ENCODE measurements around the gene LYPD6B. TPM values are rescaled to one million over a fixed set of nuclear protein-coding genes. Genes with fewer than 3 reads are reported as not detected.

Gene LYPD6B
- total and polyA plus RNA-seq, 2 donors (not counting 3 experiments of a cell fraction or from before 2014, with no cell fraction given) = not detected

DNA sequence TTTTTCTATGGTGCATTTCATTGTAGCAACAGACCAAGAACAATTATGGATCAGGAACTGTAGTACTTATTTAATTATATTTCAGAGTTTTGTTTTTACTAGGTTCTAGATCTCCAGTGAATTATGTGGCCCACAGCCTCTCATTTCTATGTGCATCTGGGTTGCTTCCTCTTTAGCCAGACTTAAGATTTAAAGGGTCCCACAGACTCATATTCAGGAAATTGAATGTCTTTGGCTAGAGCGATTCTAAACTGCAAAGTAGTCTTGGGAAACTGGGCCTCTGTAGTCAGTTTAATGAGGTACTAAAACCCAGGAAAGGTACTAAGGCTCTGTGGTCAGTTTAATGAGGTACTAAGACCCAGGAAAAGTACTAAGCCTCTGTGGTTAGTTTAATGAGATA lies 94.4 kb downstream of the LYPD6B start:
- H2AFZ ChIP-seq (ENCODE audit: low read depth, low read length) = no peak overlapping the region
- H3K4me3 ChIP-seq (replicated peaks in 1 of 3; ENCODE audit: insufficient read depth in 1 of 3, low read depth in 1 of 3, low read length in 3 of 3) = no peak overlapping the region
- dilution Hi-C loops (cut with MboI; ENCODE audit: extremely low pct_ligation_motif_present, low sequenced_read_pairs) (no loop called here), intact Hi-C loops (cut with micrococcal nuclease) (no loop called here)
- no peak overlapping the region for H3K4me2 ChIP-seq (ENCODE audit: insufficient read depth, low read length)
- BruUV-seq (replicated peaks) = no TSS peak
- H4K20me1 ChIP-seq (replicated peaks; ENCODE audit: control insufficient read depth, extremely low read depth, insufficient read depth, low read length) = no peaks in the 10 kb centered on the region
- peaks cover 0 to 3% of the 10 kb centered on the region in 2 experiments for H3K27me3 ChIP-seq (ENCODE audit: control insufficient read depth in 2 of 2, insufficient read depth in 2 of 2, low read length in 2 of 2)
- no peaks in the 10 kb centered on the region for H3K79me2 ChIP-seq (ENCODE audit: control insufficient read depth, insufficient read depth, low read length)
- no peaks in the 10 kb centered on the region for H3K9me3 ChIP-seq (replicated peaks; ENCODE audit: control insufficient read depth, insufficient read depth, low read length)
- no peak overlapping the region for H3K27ac ChIP-seq (ENCODE audit: insufficient read depth, low read depth, low read length)
- ChIA-PET CTCF (no interaction called here), POLR2A (no interaction called here)
- FAIRE-seq (no peak), DNase-seq (ENCODE audit: low read depth, low spot score) (no peak)
- no peaks in the 10 kb centered on the region for H3K36me3 ChIP-seq (ENCODE audit: control insufficient read depth in 2 of 2, extremely low read depth in 1 of 2, insufficient read depth in 2 of 2, low read length in 2 of 2)
- no peak overlapping the region for H3K9ac ChIP-seq (replicated peaks; ENCODE audit: extremely low read depth, insufficient read depth, low read length)
- no peaks in the 10 kb centered on the region for H3K4me1 ChIP-seq (ENCODE audit: control insufficient read depth, extremely low read depth, insufficient read depth, low read length)
- TF ChIP-seq POLR2AphosphoS5 (IDR thresholded peaks at IDR 0.05; ENCODE audit: insufficient read depth, low read depth, low read length) (no peak), MYC (IDR thresholded peaks at IDR 0.05; ENCODE audit: low read depth, low read length) (no peak), EZH2 (IDR thresholded peaks at IDR 0.05; ENCODE audit: borderline replicate concordance, low read depth, low read length, severe bottlenecking) (no peak), GATA2 (IDR thresholded peaks at IDR 0.05; ENCODE audit: insufficient read depth, insufficient read length, low read depth, low read length) (no peak), POLR2A (IDR thresholded peaks at IDR 0.05; ENCODE audit: low read depth, low read length) (no peak), FOS (IDR thresholded peaks at IDR 0.05; ENCODE audit: borderline replicate concordance, insufficient read depth, low read length) (no peak), JUN (IDR thresholded peaks at IDR 0.05; ENCODE audit: borderline replicate concordance, insufficient read depth, insufficient read length, low read depth) (no peak)
- TF ChIP-seq, protein P1, sequence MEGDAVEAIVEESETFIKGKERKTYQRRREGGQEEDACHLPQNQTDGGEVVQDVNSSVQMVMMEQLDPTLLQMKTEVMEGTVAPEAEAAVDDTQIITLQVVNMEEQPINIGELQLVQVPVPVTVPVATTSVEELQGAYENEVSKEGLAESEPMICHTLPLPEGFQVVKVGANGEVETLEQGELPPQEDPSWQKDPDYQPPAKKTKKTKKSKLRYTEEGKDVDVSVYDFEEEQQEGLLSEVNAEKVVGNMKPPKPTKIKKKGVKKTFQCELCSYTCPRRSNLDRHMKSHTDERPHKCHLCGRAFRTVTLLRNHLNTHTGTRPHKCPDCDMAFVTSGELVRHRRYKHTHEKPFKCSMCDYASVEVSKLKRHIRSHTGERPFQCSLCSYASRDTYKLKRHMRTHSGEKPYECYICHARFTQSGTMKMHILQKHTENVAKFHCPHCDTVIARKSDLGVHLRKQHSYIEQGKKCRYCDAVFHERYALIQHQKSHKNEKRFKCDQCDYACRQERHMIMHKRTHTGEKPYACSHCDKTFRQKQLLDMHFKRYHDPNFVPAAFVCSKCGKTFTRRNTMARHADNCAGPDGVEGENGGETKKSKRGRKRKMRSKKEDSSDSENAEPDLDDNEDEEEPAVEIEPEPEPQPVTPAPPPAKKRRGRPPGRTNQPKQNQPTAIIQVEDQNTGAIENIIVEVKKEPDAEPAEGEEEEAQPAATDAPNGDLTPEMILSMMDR (IDR thresholded peaks at IDR 0.05; ENCODE audit: extremely low read depth in 1 of 2, insufficient read depth in 1 of 2, low read depth in 1 of 2, low read length in 2 of 2) = no peak
- TF ChIP-seq, protein P2, sequence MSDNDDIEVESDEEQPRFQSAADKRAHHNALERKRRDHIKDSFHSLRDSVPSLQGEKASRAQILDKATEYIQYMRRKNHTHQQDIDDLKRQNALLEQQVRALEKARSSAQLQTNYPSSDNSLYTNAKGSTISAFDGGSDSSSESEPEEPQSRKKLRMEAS (IDR thresholded peaks at IDR 0.05; ENCODE audit: insufficient read depth, insufficient read length) = no peak
- H3K9me1 ChIP-seq (replicated peaks; ENCODE audit: control insufficient read depth, extremely low read depth, insufficient read depth, low read length) = no peaks in the 10 kb centered on the region

Measured in endothelial cell of umbilical vein (primary cell).